Skeletal muscle satellite cell (primary cell): ENCODE results near the gene ITPRID2.

ENCODE experiments used
- H3K27me3 ChIP-seq: 2 replicates; pipeline ENCODE4 v1.7.0; 2013; ENCODE audit warnings: low read length; ENCODE audit not compliant: control insufficient read depth, insufficient read depth
- H3K36me3 ChIP-seq: 2 replicates; pipeline ENCODE4 v1.7.0; 2013; ENCODE audit warnings: mild to moderate bottlenecking, control low read depth, low read length; ENCODE audit not compliant: insufficient read depth
- H3K4me1 ChIP-seq: 2 replicates; pipeline ENCODE4 v1.7.0; 2013; ENCODE audit warnings: low read length; ENCODE audit not compliant: control insufficient read depth, insufficient read depth
- H3K4me2 ChIP-seq: 2 replicates; pipeline ENCODE4 v1.7.0; 2013; ENCODE audit warnings: mild to moderate bottlenecking, low read length
- H3K4me3 ChIP-seq: 2 replicates; pipeline ENCODE4 v1.7.0; 2013; ENCODE audit warnings: low read length
- H3K9ac ChIP-seq: 2 replicates; pipeline ENCODE4 v1.7.0; 2013; ENCODE audit warnings: mild to moderate bottlenecking, low read depth, low read length, moderate library complexity
- H3K9me3 ChIP-seq: replicated peaks from 2 replicates; pipeline ENCODE4 v1.7.0; 2013; ENCODE audit warnings: mild to moderate bottlenecking, control low read depth, low read length

ITPRID2 gene

DNA sequence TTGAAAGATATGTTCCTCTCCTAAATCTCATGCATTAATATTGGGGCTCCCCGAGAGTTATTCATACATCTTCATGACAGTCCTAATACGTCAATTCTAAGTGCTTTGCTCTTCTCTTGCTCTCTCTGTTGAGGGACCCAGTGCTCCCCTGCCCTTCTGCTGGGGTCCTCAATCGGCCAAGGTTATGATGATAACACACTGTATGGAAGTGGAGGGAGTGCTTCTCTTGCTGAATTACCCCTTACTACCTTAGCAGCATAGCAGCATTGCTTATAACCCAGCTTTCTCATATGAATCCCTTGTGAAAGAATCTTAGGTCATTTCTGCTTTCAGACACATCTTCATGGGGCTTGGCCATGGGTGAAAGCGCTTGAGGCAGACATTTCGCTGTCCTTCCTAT lies 43.2 kb downstream of the ITPRID2 start:
- Histone ChIP-seq H3K4me2 (no peak overlapping the region), H3K4me1 (peaks cover 9% of the 10 kb centered on the region), H3K9me3 (no peaks in the 10 kb centered on the region), H3K9ac (no peak overlapping the region), H3K4me3 (no peak overlapping the region), H3K27me3 (no peaks in the 10 kb centered on the region), H3K36me3 (peaks cover 8% of the 10 kb centered on the region)

DNA sequence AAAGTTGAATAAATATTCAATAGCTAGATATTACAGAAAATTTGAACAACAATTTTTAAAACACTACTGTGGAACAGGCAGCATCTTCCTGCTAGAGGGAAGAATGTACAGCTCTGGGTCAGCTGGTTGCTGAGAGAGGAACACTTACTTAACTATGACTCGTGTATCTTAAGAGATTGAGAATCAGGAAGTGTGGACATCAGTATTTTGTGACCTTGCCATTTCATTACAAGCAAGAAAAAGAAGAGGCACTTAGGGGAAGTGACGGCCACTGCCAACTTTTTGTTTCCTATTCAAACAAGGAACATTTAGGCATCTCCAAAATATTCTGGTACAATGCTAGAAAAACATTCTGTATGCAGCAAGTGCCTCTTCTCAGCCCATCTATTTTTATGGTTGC lies 45.9 kb downstream of the ITPRID2 start:
- Histone ChIP-seq H3K4me3 (no peak overlapping the region), H3K27me3 (no peaks in the 10 kb centered on the region), H3K9me3 (no peaks in the 10 kb centered on the region), H3K4me1 (peaks cover 9% of the 10 kb centered on the region), H3K4me2 (no peak overlapping the region), H3K9ac (no peak overlapping the region), H3K36me3 (peaks cover under 1% of the 10 kb centered on the region)

DNA sequence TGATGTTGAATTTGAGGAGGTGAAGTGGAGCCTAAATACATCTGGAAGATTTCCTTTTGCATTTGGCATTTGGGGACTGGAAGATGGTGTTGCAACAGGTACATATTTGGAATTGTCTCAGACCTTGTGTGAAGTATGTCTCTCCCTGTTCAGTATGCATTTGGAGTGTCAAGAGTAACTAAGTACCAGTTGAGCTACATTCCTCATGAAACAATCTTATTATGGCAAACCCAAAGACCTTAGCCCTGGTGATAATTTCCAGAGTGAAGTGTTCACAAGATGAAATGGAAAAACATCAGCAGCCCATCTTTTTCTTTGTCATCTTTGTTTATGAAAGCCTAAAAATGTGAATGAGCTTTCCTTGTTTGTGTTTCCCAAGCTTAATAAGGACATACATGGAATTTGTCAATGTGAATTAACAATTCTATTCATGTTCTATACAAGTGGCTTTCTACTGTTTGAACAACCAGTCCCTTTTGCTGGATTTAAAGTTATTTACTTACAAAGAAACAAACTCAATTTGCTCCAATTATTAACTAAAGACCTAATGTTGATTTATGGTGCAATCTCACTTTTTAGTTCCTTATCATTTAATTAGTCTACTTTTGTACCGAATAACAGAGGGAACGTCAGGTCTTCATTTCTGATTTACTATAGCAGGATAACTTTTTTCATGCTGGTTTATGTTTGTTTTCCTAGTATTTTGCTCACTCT lies 52.0 kb downstream of the ITPRID2 start:
- Histone ChIP-seq H3K9ac (no peak overlapping the region), H3K4me2 (no peak overlapping the region), H3K27me3 (no peaks in the 10 kb centered on the region), H3K36me3 (no peaks in the 10 kb centered on the region), H3K4me1 (peaks cover 9% of the 10 kb centered on the region), H3K4me3 (no peak overlapping the region), H3K9me3 (no peaks in the 10 kb centered on the region)

GRCh38 chr2:181944164-181944913 lies 52.8 kb downstream of the ITPRID2 start:
- peaks cover 17% of the 10 kb centered on the region for H3K4me1 ChIP-seq
- no peak overlapping the region for H3K4me3 ChIP-seq
- no peaks in the 10 kb centered on the region for H3K36me3 ChIP-seq
- no peaks in the 10 kb centered on the region for H3K27me3 ChIP-seq
- no peak overlapping the region for H3K9ac ChIP-seq
- no peak overlapping the region for H3K4me2 ChIP-seq
- H3K9me3 ChIP-seq: no peaks in the 10 kb centered on the region

DNA sequence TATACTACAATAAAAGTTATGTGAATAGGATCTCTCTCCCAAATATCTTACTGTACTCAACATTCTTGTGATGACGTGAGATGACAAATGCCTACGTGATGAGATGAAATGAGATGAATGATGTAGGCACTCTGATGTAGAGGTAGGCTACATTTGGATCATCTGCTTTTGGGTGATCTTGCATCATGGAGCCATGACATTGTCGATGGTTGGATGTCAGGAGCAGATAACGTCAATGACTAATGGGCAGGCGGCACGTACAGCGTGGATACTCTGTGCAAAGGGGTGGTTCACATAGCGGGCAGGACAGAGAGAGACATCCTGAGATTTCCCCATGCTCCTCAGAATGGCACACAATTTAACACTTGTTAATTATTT lies 53.4 kb downstream of the ITPRID2 start:
- H3K36me3 ChIP-seq: no peaks in the 10 kb centered on the region

DNA sequence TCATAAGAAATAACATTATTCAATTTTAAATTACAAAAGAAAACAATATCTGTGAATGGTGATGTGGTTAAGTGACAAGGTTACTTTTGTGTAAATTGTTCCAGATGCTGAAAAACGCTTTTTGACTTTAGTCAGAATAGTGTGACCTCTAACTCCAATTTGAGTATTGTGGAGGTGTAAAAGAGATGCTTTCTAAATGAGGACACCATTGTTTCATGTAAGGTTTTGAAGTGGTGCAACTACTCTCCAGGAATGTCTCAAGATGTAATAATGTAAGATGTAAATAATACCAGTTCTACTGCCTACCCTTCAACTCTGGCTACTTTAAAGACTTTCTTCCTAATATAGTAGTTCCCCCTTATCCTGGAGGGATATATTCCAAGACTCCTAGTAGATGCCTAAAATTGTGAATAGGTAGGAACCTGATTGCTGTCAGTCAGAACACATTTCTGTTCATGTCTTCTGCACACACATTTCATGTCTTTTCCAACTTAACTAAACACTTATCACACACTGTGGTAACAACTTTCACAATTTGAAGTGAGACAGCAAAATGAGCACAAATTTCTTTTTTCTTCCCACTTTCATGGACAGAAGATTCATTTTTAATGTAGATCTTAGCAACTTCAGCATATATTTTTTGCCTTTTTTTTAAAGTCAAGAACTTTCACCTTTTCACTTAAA lies 55.1 kb downstream of the ITPRID2 start:
- no peak overlapping the region for H3K4me3 ChIP-seq
- H3K27me3 ChIP-seq: no peaks in the 10 kb centered on the region

More for the DNA sequence above, 53.4 kb downstream of the ITPRID2 start:
- Histone ChIP-seq H3K4me3 (no peak overlapping the region), H3K27me3 (no peaks in the 10 kb centered on the region), H3K4me1 (peaks cover 19% of the 10 kb centered on the region), H3K9ac (no peak overlapping the region), H3K9me3 (no peaks in the 10 kb centered on the region), H3K4me2 (no peak overlapping the region)

DNA sequence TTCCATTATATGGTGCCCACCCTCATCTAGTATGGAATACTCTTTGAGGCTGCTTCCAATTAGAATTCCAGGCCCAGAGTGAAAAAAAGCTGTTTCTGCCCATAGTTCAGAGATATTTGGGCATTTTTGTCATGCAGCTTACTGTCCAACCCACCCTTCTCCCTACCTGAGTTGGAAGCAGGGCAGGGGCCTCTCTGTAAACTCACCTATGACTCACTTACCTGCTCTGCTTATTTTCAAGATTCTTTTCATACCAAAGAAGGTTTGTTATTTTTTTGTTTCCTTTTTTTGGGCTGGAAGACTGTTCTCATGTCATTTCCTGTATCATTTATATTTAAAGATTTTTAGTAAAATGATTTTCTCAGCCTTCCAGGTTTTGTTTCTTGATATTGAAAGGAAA lies 55.7 kb downstream of the ITPRID2 start:
- no peaks in the 10 kb centered on the region for H3K36me3 ChIP-seq
- no peaks in the 10 kb centered on the region for H3K27me3 ChIP-seq
- no peaks in the 10 kb centered on the region for H3K9me3 ChIP-seq
- H3K9ac ChIP-seq: no peak overlapping the region
- no peak overlapping the region for H3K4me3 ChIP-seq
- no peak overlapping the region for H3K4me2 ChIP-seq
- H3K4me1 ChIP-seq: peaks cover 19% of the 10 kb centered on the region

More for the DNA sequence above, 55.1 kb downstream of the ITPRID2 start:
- peaks cover 19% of the 10 kb centered on the region for H3K4me1 ChIP-seq
- no peak overlapping the region for H3K4me2 ChIP-seq
- no peaks in the 10 kb centered on the region for H3K9me3 ChIP-seq
- H3K36me3 ChIP-seq: no peaks in the 10 kb centered on the region
- H3K9ac ChIP-seq: no peak overlapping the region

- Histone ChIP-seq H3K4me2 (no peak overlapping the region), H3K4me1 (peaks cover 21% of the 10 kb centered on the region), H3K36me3 (no peaks in the 10 kb centered on the region), H3K4me3 (no peak overlapping the region), H3K9ac (no peak overlapping the region), H3K9me3 (no peaks in the 10 kb centered on the region), H3K27me3 (no peaks in the 10 kb centered on the region)
These were observed 56.7 kb downstream of the ITPRID2 start for GRCh38 chr2:181948227-181948626.

- no peaks in the 10 kb centered on the region for H3K27me3 ChIP-seq
These were observed 57.5 kb downstream of the ITPRID2 start for GRCh38 chr2:181949047-181949446.

DNA sequence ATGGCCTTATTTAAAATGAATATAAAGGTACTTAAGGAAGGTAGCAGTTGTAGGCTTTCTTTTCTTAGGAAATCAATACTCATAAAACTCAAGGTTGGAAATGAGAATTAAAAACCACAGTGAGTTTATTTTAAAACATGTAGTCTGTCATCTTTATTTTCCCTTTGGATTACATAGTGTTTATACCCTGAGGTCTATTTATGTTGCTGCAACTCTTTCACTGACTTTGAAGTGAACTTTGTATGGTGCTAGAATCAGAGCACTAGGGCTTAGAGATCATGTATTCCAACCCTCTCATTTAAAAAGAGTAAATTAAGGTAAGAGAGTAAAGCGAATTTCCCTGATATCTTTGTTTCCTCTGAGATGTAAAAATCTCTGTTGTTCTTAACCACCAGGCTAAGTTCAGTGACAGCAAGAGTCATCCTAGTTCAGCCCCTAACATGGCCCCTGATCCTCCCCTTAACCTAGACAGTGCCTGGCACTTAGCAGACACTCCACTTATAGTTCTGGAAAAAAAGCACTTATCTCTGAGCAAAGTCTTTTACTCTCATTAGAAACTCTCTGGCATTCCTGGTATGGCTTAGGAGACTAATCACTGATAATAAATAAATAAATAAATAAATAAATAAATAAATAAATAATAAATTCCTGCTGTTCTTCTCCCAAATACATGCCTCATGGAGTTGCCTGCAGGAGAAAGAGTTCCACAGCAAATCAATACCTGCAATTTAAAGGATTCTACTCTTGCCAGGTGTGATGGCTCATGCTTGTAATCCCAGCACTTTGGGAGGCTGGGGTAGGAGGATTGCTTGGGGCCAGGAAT lies 61.1 kb downstream of the ITPRID2 start:
- H3K4me1 ChIP-seq: peaks cover 42% of the 10 kb centered on the region
- no peaks in the 10 kb centered on the region for H3K9me3 ChIP-seq
- no peak overlapping the region for H3K4me3 ChIP-seq
- H3K4me2 ChIP-seq: no peak overlapping the region
- no peaks in the 10 kb centered on the region for H3K27me3 ChIP-seq
- H3K36me3 ChIP-seq: no peaks in the 10 kb centered on the region
- H3K9ac ChIP-seq: no peak overlapping the region

More at GRCh38 chr2:181949047-181949446, 57.5 kb downstream of the ITPRID2 start:
- Histone ChIP-seq H3K4me1 (peaks cover 29% of the 10 kb centered on the region), H3K36me3 (no peaks in the 10 kb centered on the region), H3K4me2 (no peak overlapping the region), H3K9me3 (no peaks in the 10 kb centered on the region), H3K9ac (no peak overlapping the region), H3K4me3 (no peak overlapping the region)
